A673 (cell line): Measurements from ENCODE around the gene USO1. TPM values are rescaled to one million over a fixed set of nuclear protein-coding genes. Genes with fewer than 3 reads are reported as not detected.
A peak's percentile ranks its signal among the peaks of the same experiment; 100 is the strongest.
"Not testable (repeated sequence)": the region's sequence is repeated elsewhere in the genome, so short reads cannot be mapped to it uniquely, and the experiment has no call there.

Source experiments
- BruUV-seq: library from RNA; stranded (reverse); fragments of 400-500 nt; replicated peaks from 2 replicates; lab custom pipeline; 2021; lab: Mats Ljungman, UMichigan
- CTCF ChIA-PET: fragments of 300-600 bp; sonication (Branson Sonifier 250); formaldehyde crosslinking; loops from one replicate; lab custom pipeline; 2022; ENCODE audit warnings: antibody characterized with exemption; lab: Charles Lee
- POLR2A ChIA-PET: fragments of 300-600 bp; sonication (Branson Sonifier 250); formaldehyde crosslinking; loops from one replicate; lab custom pipeline; 2022; ENCODE audit warnings: antibody characterized with exemption; ENCODE audit not compliant: low non-redundant PET; lab: Charles Lee
- DNase-seq: peaks from one replicate; pipeline ENCODE4 v3.0.0-alpha.2; 2015; ENCODE audit warnings: low spot score
- H3K27ac ChIP-seq: fragments of 200-600 bp; sonication (generic); 2 replicates; pipeline ENCODE4 v1.5.1; 2016; ENCODE audit warnings: mixed run types, low read depth, mild to moderate bottlenecking, mixed read lengths, antibody characterized with exemption, low read length; ENCODE audit not compliant: poor library complexity, severe bottlenecking
- H3K27me3 ChIP-seq: fragments of 200-600 bp; sonication (generic); replicated peaks from 2 replicates; pipeline ENCODE4 v1.6.1; 2017; ENCODE audit warnings: mixed run types, low read depth, mild to moderate bottlenecking, mixed read lengths, antibody characterized with exemption, low read length; ENCODE audit not compliant: insufficient read depth, poor library complexity
- H3K36me3 ChIP-seq: fragments of 200-600 bp; sonication (generic); 2 replicates; pipeline ENCODE4 v1.6.1; 2016; ENCODE audit warnings: mixed run types, mild to moderate bottlenecking, mixed read lengths, antibody characterized with exemption, low read length; ENCODE audit not compliant: insufficient read depth, poor library complexity, severe bottlenecking
- H3K4me1 ChIP-seq: fragments of 200-600 bp; sonication (generic); 2 replicates; pipeline ENCODE4 v1.6.1; 2017; ENCODE audit warnings: mixed run types, mild to moderate bottlenecking, mixed read lengths, antibody characterized with exemption, low read length; ENCODE audit not compliant: insufficient read depth, poor library complexity, severe bottlenecking
- H3K4me3 ChIP-seq: fragments of 200-600 bp; sonication (generic); 2 replicates; pipeline ENCODE4 v1.5.1; 2016; ENCODE audit warnings: low read depth, mixed run types, mild to moderate bottlenecking, mixed read lengths, low read length; ENCODE audit not compliant: poor library complexity, severe bottlenecking
- H3K9me3 ChIP-seq: fragments of 200-600 bp; sonication (generic); 2 replicates; pipeline ENCODE4 v1.6.1; 2016; ENCODE audit warnings: mixed run types, low read depth, mild to moderate bottlenecking, mixed read lengths, antibody characterized with exemption, low read length; ENCODE audit not compliant: poor library complexity, severe bottlenecking
- CTCF ChIP-seq: fragments of 300-800, 200-600 bp; sonication (generic); conservative IDR thresholded peaks from 2 replicates; pipeline ENCODE4 v1.5.1; 2017; ENCODE audit warnings: low read depth, mild to moderate bottlenecking, antibody characterized with exemption, low read length, moderate library complexity, mixed read lengths
- EZH2 ChIP-seq: fragments of 200-600 bp; sonication (generic); IDR thresholded peaks from 2 replicates; pipeline ENCODE4 v1.6.1; 2017; ENCODE audit warnings: borderline replicate concordance, low read depth, mild to moderate bottlenecking, mixed read lengths, antibody characterized with exemption, low read length; ENCODE audit not compliant: poor library complexity, severe bottlenecking
- intact Hi-C: fragments of 100-400 bp; cut with micrococcal nuclease; formaldehyde crosslinking; loops from one replicate; pipeline ENCODE4 v1.10.0; 2022; ENCODE audit not compliant: unreplicated experiment
- total RNA-seq: library from RNA; stranded (reverse); gene quantifications from 2 replicates; pipeline ENCODE4 v1.2.3, GENCODE V29; 2021

USO1 gene
- total RNA-seq, 1 experiment from 2014 or later: 35.6 TPM

- H3K27ac ChIP-seq, BruUV-seq, H3K4me3 ChIP-seq, H3K36me3 ChIP-seq, H3K4me1 ChIP-seq, intact Hi-C loops, H3K9me3 ChIP-seq, H3K27me3 ChIP-seq, POLR2A ChIA-PET: not testable (repeated sequence)
- CTCF ChIA-PET: interaction anchor here (0.7 to 1.0 kb wide), 7 partner anchors 48 to 1199 kb away, joined by 3 to 5 read pairs (median 3); partner anchors contain the start of gene USO1
- DNase-seq: peak; percentile 73
- peak; percentile 58 for TF ChIP-seq CTCF
Observed at GRCh38 chr4:75848171-75848760, 123.9 kb downstream of the USO1 start.

- H3K27me3 ChIP-seq: no peaks in the 10 kb centered on the region
- ChIA-PET POLR2A (no interaction called here), CTCF (no interaction called here)
- H3K9me3 ChIP-seq: no peaks in the 10 kb centered on the region
- no peaks in the 10 kb centered on the region for H3K36me3 ChIP-seq
- no peak for DNase-seq
- no peak overlapping the region for H3K4me3 ChIP-seq
- H3K4me1 ChIP-seq: no peaks in the 10 kb centered on the region
- BruUV-seq: no TSS peak
- H3K27ac ChIP-seq: no peak overlapping the region
- TF ChIP-seq EZH2: no peak
- no peak for TF ChIP-seq CTCF
- intact Hi-C loops: no loop called here
Observed at GRCh38 chr4:75848891-75849290, 124.5 kb downstream of the USO1 start.

- H3K36me3 ChIP-seq: no peaks in the 10 kb centered on the region
- H3K4me1 ChIP-seq: no peaks in the 10 kb centered on the region
- intact Hi-C loops: no loop called here
- DNase-seq: no peak
- H3K27me3 ChIP-seq: no peaks in the 10 kb centered on the region
- ChIA-PET POLR2A (no interaction called here), CTCF (no interaction called here)
- H3K27ac ChIP-seq: no peak overlapping the region
- no peak overlapping the region for H3K4me3 ChIP-seq
- BruUV-seq: no TSS peak
- no peaks in the 10 kb centered on the region for H3K9me3 ChIP-seq
- TF ChIP-seq EZH2 (no peak), CTCF (no peak)
Observed at GRCh38 chr4:75849461-75849860, 125.1 kb downstream of the USO1 start.
